OCI-LY1 (cell line): ENCODE data around the gene RABGAP1L.

Experiments
- H2AFZ ChIP-seq: fragments of 200-600 bp; sonication (generic), shearing (Covaris generic); 2 replicates; pipeline ENCODE4 v1.6.0; 2014; ENCODE audit warnings: antibody characterized with exemption, mild to moderate bottlenecking, low read length
- H3F3A ChIP-seq: fragments of 200-600 bp; sonication (generic), shearing (Covaris generic); 2 replicates; pipeline ENCODE4 v1.6.0; 2014; ENCODE audit warnings: mild to moderate bottlenecking, antibody characterized with exemption, low read length, moderate library complexity; ENCODE audit not compliant: insufficient read depth
- H3K27ac ChIP-seq: fragments of 200-600 bp; sonication (generic); 2 replicates; pipeline ENCODE4 v1.5.1; 2014; ENCODE audit warnings: low read length, mixed run types, mild to moderate bottlenecking, low read depth; ENCODE audit not compliant: poor library complexity, severe bottlenecking
- H3K27me3 ChIP-seq: fragments of 200-600 bp; sonication (generic); 2 replicates; pipeline ENCODE4 v1.6.0; 2014; ENCODE audit warnings: antibody characterized with exemption, mild to moderate bottlenecking, low read length, moderate library complexity; ENCODE audit not compliant: insufficient read depth
- H3K36me3 ChIP-seq: fragments of 200-600 bp; sonication (generic); 2 replicates; pipeline ENCODE4 v1.6.1; 2014; ENCODE audit warnings: mild to moderate bottlenecking, antibody characterized with exemption, low read length, moderate library complexity, mixed read lengths; ENCODE audit not compliant: insufficient read depth
- H3K4me1 ChIP-seq: fragments of 200-600 bp; sonication (generic); 2 replicates; pipeline ENCODE4 v1.5.1; 2014; ENCODE audit warnings: mild to moderate bottlenecking, low read length, moderate library complexity; ENCODE audit not compliant: insufficient read depth, severe bottlenecking
- H3K4me2 ChIP-seq: fragments of 200-600 bp; sonication (generic), shearing (Covaris generic); 2 replicates; pipeline ENCODE4 v1.6.1; 2014; ENCODE audit warnings: low read length
- H3K4me3 ChIP-seq: fragments of 200-600 bp; sonication (generic); 2 replicates; pipeline ENCODE4 v1.5.1; 2014; ENCODE audit warnings: low read length, low read depth, mild to moderate bottlenecking, mixed read lengths; ENCODE audit not compliant: poor library complexity, severe bottlenecking
- H3K79me2 ChIP-seq: fragments of 200-600 bp; shearing (Covaris generic); 2 replicates; pipeline ENCODE4 v1.6.1; 2016; ENCODE audit warnings: mixed run types, low read length, mixed read lengths; ENCODE audit not compliant: insufficient read depth
- H3K9ac ChIP-seq: fragments of 200-600 bp; sonication (generic), shearing (Covaris generic); 2 replicates; pipeline ENCODE4 v1.6.1; 2014; ENCODE audit warnings: mild to moderate bottlenecking, low read length, mixed read lengths
- H3K9me2 ChIP-seq: fragments of 200-600 bp; sonication (generic), shearing (Covaris generic); 2 replicates; pipeline ENCODE4 v1.6.1; 2014; ENCODE audit warnings: low read depth, mild to moderate bottlenecking, low read length, mixed read lengths
- H3K9me3 ChIP-seq: fragments of 200-600 bp; shearing (Covaris generic); 2 replicates; pipeline ENCODE4 v1.6.1; 2014; ENCODE audit warnings: low read length, mixed read lengths
- H4K20me1 ChIP-seq: fragments of 200-600 bp; sonication (generic), shearing (Covaris generic); 2 replicates; pipeline ENCODE4 v1.6.0; 2016; ENCODE audit warnings: mild to moderate bottlenecking, low read length; ENCODE audit not compliant: insufficient read depth
- EZH2 ChIP-seq: fragments of 200-600 bp; sonication (generic), shearing (Covaris generic); IDR thresholded peaks from 2 replicates; pipeline ENCODE4 v1.8.0; 2017; ENCODE audit warnings: borderline replicate concordance, mixed run types, mild to moderate bottlenecking, antibody characterized with exemption, low read length, moderate library complexity, mixed read lengths
- TF ChIP-seq, protein P1 (sequence below): fragments of 200-600 bp; sonication (generic), shearing (Covaris generic); IDR thresholded peaks from 2 replicates; pipeline ENCODE4 v1.5.1; 2017; ENCODE audit warnings: mild to moderate bottlenecking, antibody characterized with exemption, low read length, moderate library complexity, mixed read lengths

RABGAP1L gene

DNA sequence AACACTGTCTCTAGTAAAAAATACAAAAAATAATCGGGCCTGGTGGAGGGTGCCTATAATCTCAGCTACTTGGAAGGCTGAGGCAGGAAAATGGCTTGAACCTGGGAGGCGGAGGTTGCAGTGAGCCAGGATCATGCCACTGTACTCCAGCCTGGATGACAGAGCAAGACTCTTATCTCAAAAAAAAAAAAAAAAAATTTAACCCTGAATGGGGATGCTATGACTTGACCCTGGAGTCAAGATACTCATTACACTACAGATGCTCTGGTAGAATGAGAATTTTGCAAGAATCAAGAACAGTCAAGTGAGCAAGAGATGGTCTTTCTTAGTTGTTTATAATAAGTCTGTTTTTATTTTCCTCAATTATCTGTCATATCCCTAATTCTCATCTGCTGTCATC is 542.2 kb downstream of the RABGAP1L start:
- Histone ChIP-seq H4K20me1 (no peaks in the 10 kb centered on the region), H3K4me1 (no peaks in the 10 kb centered on the region), H3K4me2 (no peak overlapping the region), H3K9ac (no peak overlapping the region), H3K4me3 (no peak overlapping the region), H3F3A (no peaks in the 10 kb centered on the region), H3K27ac (no peak overlapping the region), H3K9me3 (no peaks in the 10 kb centered on the region), H3K36me3 (peaks cover 28% of the 10 kb centered on the region; the same call in 1 of the 2 replicates), H2AFZ (no peak overlapping the region), H3K27me3 (no peaks in the 10 kb centered on the region), H3K9me2 (no peaks in the 10 kb centered on the region), H3K79me2 (no peaks in the 10 kb centered on the region)
- TF ChIP-seq, protein P1, sequence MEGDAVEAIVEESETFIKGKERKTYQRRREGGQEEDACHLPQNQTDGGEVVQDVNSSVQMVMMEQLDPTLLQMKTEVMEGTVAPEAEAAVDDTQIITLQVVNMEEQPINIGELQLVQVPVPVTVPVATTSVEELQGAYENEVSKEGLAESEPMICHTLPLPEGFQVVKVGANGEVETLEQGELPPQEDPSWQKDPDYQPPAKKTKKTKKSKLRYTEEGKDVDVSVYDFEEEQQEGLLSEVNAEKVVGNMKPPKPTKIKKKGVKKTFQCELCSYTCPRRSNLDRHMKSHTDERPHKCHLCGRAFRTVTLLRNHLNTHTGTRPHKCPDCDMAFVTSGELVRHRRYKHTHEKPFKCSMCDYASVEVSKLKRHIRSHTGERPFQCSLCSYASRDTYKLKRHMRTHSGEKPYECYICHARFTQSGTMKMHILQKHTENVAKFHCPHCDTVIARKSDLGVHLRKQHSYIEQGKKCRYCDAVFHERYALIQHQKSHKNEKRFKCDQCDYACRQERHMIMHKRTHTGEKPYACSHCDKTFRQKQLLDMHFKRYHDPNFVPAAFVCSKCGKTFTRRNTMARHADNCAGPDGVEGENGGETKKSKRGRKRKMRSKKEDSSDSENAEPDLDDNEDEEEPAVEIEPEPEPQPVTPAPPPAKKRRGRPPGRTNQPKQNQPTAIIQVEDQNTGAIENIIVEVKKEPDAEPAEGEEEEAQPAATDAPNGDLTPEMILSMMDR: no peak
- no peak for TF ChIP-seq EZH2

DNA sequence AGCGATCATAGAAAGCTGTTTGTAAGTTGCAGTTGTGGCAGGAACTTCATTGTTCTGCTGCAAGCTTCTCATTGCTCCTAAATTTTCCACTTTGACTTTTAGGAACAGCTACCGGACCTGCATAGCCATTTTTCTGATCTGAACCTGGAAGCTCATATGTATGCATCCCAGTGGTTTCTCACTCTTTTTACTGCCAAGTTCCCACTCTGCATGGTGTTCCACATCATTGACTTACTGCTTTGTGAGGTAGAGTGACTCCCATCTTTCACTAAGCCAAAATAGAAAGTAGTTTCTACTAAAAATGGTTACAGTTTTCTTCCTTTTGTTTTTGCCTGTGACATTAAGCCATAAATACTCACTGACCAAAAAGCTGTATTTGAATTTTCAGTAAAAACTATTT is 542.7 kb downstream of the RABGAP1L start:
- no peaks in the 10 kb centered on the region for H3K79me2 ChIP-seq
- no peak overlapping the region for H3K4me3 ChIP-seq
- no peaks in the 10 kb centered on the region for H3K4me1 ChIP-seq
- H3K9ac ChIP-seq: no peak overlapping the region
- TF ChIP-seq, protein P1: no peak
- TF ChIP-seq EZH2: no peak
- H3K36me3 ChIP-seq: peaks cover 33% of the 10 kb centered on the region; the same call in 1 of the 2 replicates
- H4K20me1 ChIP-seq: no peaks in the 10 kb centered on the region
- no peaks in the 10 kb centered on the region for H3K9me3 ChIP-seq
- H3F3A ChIP-seq: no peaks in the 10 kb centered on the region
- H2AFZ ChIP-seq: no peak overlapping the region
- H3K4me2 ChIP-seq: no peak overlapping the region
- no peaks in the 10 kb centered on the region for H3K27me3 ChIP-seq
- H3K9me2 ChIP-seq: no peaks in the 10 kb centered on the region
- no peak overlapping the region for H3K27ac ChIP-seq

DNA sequence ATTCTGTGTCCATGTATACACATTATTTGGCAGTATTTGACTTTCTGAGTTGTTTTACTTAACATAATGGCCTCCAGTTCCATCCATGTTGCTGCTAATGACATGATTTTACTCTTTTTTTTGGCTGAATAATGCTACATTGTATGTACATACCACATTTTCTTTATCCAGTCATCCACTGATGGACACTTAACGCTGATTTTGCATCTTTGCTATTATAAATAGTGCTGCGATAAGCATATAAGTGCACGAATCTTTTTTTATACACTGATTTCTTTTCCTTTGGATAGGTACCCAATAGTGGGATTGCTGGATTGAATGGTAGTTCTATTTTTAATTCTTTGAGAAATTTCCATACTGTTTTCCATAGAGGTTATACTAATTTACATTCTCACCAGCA is 544.0 kb downstream of the RABGAP1L start:
- no peak overlapping the region for H3K27ac ChIP-seq
- no peaks in the 10 kb centered on the region for H3K4me1 ChIP-seq
- H3F3A ChIP-seq: no peaks in the 10 kb centered on the region
- no peaks in the 10 kb centered on the region for H3K9me2 ChIP-seq
- H3K4me3 ChIP-seq: no peak overlapping the region
- no peaks in the 10 kb centered on the region for H3K9me3 ChIP-seq
- H3K36me3 ChIP-seq: peaks cover 45% of the 10 kb centered on the region; the same call in 1 of the 2 replicates
- H3K79me2 ChIP-seq: no peaks in the 10 kb centered on the region
- H2AFZ ChIP-seq: no peak overlapping the region
- H3K27me3 ChIP-seq: no peaks in the 10 kb centered on the region
- H3K4me2 ChIP-seq: no peak overlapping the region
- H4K20me1 ChIP-seq: no peaks in the 10 kb centered on the region
- no peak overlapping the region for H3K9ac ChIP-seq
- TF ChIP-seq, protein P1: no peak
- TF ChIP-seq EZH2: no peak
